Adrenal gland (tissue), 5 donors: ENCODE data around the gene AMOT.

Source experiments
- POLR2A ChIP-seq, 2 donors: fragments of 450-650 bp; IDR thresholded peaks; one replicate each; pipeline ENCODE4 v1.6.1; 2017; ENCODE audit warnings: antibody characterized with exemption in 2 of 2, mild to moderate bottlenecking in 2 of 2, moderate library complexity in 1 of 2
- TF ChIP-seq, protein P1 (sequence below), 6 experiments: fragments of 450-650 bp in 4 of 6; fragments of 200-600 bp in 2 of 6; sonication (generic) in 1 of 6; IDR thresholded peaks; 1 replicate in 5 of 6; 2 replicates in 1 of 6; pipeline versions ENCODE4 v1.5.1 to v1.8.0; 2016 to 2021; ENCODE audit warnings: antibody characterized with exemption in 6 of 6, mild to moderate bottlenecking in 2 of 6, moderate library complexity in 1 of 6
- donor health status: DM: no; HTN: no; CAD: no.

GRCh38 chrX:112830540-112830939 is 10.1 kb downstream of the AMOT start:
- TF ChIP-seq, protein P1, sequence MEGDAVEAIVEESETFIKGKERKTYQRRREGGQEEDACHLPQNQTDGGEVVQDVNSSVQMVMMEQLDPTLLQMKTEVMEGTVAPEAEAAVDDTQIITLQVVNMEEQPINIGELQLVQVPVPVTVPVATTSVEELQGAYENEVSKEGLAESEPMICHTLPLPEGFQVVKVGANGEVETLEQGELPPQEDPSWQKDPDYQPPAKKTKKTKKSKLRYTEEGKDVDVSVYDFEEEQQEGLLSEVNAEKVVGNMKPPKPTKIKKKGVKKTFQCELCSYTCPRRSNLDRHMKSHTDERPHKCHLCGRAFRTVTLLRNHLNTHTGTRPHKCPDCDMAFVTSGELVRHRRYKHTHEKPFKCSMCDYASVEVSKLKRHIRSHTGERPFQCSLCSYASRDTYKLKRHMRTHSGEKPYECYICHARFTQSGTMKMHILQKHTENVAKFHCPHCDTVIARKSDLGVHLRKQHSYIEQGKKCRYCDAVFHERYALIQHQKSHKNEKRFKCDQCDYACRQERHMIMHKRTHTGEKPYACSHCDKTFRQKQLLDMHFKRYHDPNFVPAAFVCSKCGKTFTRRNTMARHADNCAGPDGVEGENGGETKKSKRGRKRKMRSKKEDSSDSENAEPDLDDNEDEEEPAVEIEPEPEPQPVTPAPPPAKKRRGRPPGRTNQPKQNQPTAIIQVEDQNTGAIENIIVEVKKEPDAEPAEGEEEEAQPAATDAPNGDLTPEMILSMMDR (IDR thresholded peaks at IDR 0.05), result no peak
- TF ChIP-seq POLR2A (IDR thresholded peaks at IDR 0.05), result no peak
